ENCODE data around the gene TMSB10.

Gene TMSB10

GRCh38 chr2:84905181-84906107 is at the start of gene TMSB10:
Gene TMSB10 (plus strand): TSS chr2:84905656.
- TF ChIP-seq GATA2 (IDR thresholded peaks at IDR 0.05; ENCODE audit: low read depth, low read length) (no peak), GATA3 (IDR thresholded peaks at IDR 0.05; ENCODE audit: low read depth, low read length) (no peak)

GRCh38 chr2:84855731-84856130 is 49.7 kb upstream of the TMSB10 start:
- TF ChIP-seq GATA2 (IDR thresholded peaks at IDR 0.05; ENCODE audit: low read depth, low read length), result no peak
- no peak for TF ChIP-seq GATA3 (IDR thresholded peaks at IDR 0.05; ENCODE audit: low read depth, low read length)

- no peak for TF ChIP-seq GATA2 (IDR thresholded peaks at IDR 0.05; ENCODE audit: low read depth, low read length)
- TF ChIP-seq GATA3 (IDR thresholded peaks at IDR 0.05; ENCODE audit: low read depth, low read length), result no peak
These were observed 48.7 kb upstream of the TMSB10 start for GRCh38 chr2:84856787-84857186.

GRCh38 chr2:84857566-84857965 is 47.9 kb upstream of the TMSB10 start:
- no peak for TF ChIP-seq GATA2 (IDR thresholded peaks at IDR 0.05; ENCODE audit: low read depth, low read length)
- no peak for TF ChIP-seq GATA3 (IDR thresholded peaks at IDR 0.05; ENCODE audit: low read depth, low read length)

DNA sequence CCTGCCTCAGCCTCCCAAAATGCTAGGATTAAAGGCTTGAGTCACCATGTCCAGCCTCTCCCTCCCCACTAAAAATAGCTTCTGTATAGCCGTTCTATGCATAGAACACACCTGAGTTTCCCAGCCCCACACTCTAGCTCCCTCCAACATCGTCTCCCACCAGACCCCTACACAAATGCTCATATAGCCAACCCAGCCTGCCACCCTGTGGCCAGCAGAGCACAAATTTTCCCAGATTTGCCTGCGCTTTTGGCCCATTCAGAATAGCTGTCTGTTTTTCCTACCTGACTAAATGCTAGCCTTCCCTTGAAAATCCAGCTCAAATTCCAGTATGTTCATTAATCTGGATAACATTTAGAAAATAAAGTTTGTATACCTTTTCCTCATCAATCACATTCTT is 47.3 kb upstream of the TMSB10 start:
- TF ChIP-seq GATA2 (IDR thresholded peaks at IDR 0.05; ENCODE audit: low read depth, low read length), result no peak
- no peak for TF ChIP-seq GATA3 (IDR thresholded peaks at IDR 0.05; ENCODE audit: low read depth, low read length)

DNA sequence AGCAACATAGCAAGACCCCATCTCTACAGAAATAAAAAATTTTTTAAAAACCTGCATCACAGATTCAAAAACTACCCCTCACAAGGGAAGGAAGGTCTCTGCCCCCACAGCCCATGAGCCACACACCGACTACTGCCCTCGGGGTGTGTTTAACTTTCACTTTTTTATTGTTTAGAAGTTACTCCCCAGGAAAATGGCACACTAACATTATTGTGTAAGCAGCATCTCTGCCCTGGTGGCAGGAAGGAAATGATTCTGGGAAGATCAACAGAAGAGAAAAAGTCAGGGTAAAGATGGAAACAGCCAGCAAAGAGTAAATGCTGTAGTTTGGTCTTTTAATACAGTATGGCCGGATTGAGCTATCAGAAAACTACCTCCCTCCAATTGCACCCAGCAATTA is 46.5 kb upstream of the TMSB10 start:
- TF ChIP-seq GATA3 (IDR thresholded peaks at IDR 0.05; ENCODE audit: low read depth, low read length) (no peak), GATA2 (IDR thresholded peaks at IDR 0.05; ENCODE audit: low read depth, low read length) (no peak)

- TF ChIP-seq GATA2 (IDR thresholded peaks at IDR 0.05; ENCODE audit: low read depth, low read length) (no peak), GATA3 (IDR thresholded peaks at IDR 0.05; ENCODE audit: low read depth, low read length) (no peak)
These were observed 43.9 kb upstream of the TMSB10 start for GRCh38 chr2:84861539-84861938.

- TF ChIP-seq GATA2 (IDR thresholded peaks at IDR 0.05; ENCODE audit: low read depth, low read length) (no peak), GATA3 (IDR thresholded peaks at IDR 0.05; ENCODE audit: low read depth, low read length) (no peak)
These were observed 43.5 kb upstream of the TMSB10 start for GRCh38 chr2:84862006-84862405.

DNA sequence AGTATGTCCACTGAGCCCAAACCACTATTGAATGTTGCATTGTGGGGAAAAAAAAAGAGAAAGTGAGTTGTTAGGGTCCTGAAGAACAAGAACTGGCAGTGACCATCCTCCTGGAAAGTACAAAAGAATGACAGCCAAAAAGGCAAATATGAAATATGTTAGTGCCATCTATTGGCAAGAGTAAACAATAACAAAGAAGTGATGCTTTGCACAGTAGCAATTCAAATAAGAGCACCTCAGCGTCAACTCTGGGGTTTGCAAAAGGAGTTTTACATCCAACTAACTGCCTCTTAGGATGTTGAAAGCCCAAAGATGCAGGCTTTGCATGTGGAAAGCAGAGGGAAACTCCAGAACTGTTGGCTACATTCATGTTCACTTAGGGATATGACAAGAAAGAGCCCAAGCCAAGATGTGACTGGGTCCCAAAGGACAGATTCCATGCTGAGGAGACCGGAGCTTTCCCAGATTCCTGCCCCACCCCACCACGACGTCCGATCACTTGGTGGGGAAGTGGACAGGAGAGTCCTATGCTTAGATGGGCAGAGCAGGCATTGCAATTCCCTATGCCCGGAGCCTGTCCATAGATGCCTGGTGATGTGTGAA is 40.2 kb upstream of the TMSB10 start:
- no peak for TF ChIP-seq GATA3 (IDR thresholded peaks at IDR 0.05; ENCODE audit: low read depth, low read length)
- no peak for TF ChIP-seq GATA2 (IDR thresholded peaks at IDR 0.05; ENCODE audit: low read depth, low read length)

- no peak for TF ChIP-seq GATA2 (IDR thresholded peaks at IDR 0.05; ENCODE audit: low read depth, low read length)
- TF ChIP-seq GATA3 (IDR thresholded peaks at IDR 0.05; ENCODE audit: low read depth, low read length), result no peak
These were observed 39.3 kb upstream of the TMSB10 start for GRCh38 chr2:84866122-84866521.

- no peak for TF ChIP-seq GATA2 (IDR thresholded peaks at IDR 0.05; ENCODE audit: low read depth, low read length)
- no peak for TF ChIP-seq GATA3 (IDR thresholded peaks at IDR 0.05; ENCODE audit: low read depth, low read length)
These were observed 35.1 kb upstream of the TMSB10 start for GRCh38 chr2:84870306-84870705.

DNA sequence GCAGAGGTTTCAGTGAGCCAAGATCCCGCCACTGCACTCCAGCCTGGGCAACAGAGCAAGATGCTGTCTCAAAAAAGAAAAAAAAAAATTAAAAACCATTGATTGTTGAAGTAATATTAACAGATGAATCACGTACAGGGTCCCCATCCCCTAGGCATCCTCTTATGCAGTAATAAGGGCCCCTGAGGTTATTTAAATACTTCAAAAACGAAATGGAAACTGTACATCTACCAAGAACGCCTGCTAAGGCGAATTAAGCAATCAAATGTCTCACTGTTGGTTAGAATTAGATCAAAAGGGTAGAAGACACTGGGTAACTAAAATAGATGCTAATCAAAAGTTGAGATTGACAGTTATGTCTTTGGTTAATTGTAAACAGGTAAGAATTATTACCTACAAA is 32.1 kb upstream of the TMSB10 start:
- TF ChIP-seq GATA3 (IDR thresholded peaks at IDR 0.05; ENCODE audit: low read depth, low read length) (no peak), GATA2 (IDR thresholded peaks at IDR 0.05; ENCODE audit: low read depth, low read length) (no peak)

DNA sequence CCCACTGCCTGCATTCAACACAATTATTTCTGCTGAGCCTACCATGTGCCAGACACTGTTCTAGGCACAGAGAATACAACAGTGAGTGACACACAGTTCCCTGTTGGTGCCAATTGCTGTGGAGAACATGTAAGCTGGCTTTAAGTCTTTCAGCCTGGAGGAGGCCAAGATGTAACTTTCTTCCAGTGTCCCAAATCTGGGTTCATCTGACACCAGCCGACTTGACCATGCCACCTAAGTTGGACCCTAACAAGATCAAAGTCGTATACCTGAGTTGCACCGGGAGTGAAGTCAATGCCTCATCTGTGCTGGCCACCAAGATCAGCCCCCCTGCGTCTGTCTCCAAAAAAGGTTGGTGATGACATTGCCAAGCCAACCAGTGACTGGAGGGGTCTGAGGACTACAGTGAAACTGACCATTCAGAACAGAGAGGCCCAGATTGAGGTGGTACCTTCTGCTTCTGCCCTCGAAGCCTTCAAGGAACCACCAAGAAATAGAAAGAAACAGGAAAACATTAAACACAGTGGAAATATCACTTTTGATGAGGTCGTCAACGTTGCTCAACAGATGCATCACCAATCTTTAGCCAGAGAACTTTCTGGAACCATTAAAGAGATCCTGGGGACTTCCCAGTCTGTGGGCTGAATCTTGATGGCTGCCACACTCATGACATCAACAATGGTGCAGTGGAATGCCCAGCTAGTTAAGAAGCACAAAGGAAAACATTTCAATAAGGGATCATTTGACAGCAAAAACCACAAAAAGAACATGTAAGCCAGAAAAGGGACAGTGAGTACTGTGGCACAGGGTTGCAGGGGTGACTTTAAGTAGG is 30.9 kb upstream of the TMSB10 start:
- TF ChIP-seq GATA3 (IDR thresholded peaks at IDR 0.05; ENCODE audit: low read depth, low read length) (no peak), GATA2 (IDR thresholded peaks at IDR 0.05; ENCODE audit: low read depth, low read length) (no peak)

- no peak for TF ChIP-seq GATA3 (IDR thresholded peaks at IDR 0.05; ENCODE audit: low read depth, low read length)
- no peak for TF ChIP-seq GATA2 (IDR thresholded peaks at IDR 0.05; ENCODE audit: low read depth, low read length)
These were observed 30.3 kb upstream of the TMSB10 start for GRCh38 chr2:84875213-84875560.

All from SH-SY5Y (cell line).